GM19239 (cell line): Measurements from ENCODE around the gene DNAH8.
A peak's percentile ranks its signal among the peaks of the same experiment; 100 is the strongest.
"Not testable (repeated sequence)": the region's sequence is repeated elsewhere in the genome, so short reads cannot be mapped to it uniquely, and the experiment has no call there.

Experiments
- DNase-seq: peaks from one replicate; pipeline ENCODE4 v3.0.0; 2011; ENCODE audit warnings: low spot score; ENCODE audit not compliant: insufficient read length
- FAIRE-seq: peaks from 2 replicates; lab custom pipeline; 2011; peaks lifted over from hg19 to GRCh38; lab: Jason Lieb, UNC

Gene DNAH8

DNA sequence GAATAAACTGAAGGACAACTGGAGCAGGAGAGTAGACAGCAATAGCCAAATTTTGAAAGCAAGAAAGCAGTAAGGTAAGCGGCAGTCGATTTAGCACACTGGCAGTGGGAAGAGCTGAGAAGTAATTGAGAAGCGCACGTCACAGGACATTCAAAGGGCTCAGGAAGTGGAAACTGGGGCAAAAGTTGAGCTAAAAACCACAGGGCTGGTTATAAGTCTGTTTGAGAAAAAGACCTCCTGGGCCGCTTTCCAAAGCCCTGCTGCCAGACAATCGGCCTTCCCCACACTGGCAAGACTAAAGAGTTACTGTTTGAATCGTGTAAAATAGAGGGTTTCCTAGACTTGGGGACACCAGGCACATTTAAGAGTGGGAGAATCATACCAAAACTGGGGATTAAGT is 161.4 kb downstream of the DNAH8 start:
- DNase-seq: peak; percentile 4
- FAIRE-seq: no peak

GRCh38 chr6:38877721-38878120 is 162.6 kb downstream of the DNAH8 start:
- FAIRE-seq: no peak
- DNase-seq: no peak

DNA sequence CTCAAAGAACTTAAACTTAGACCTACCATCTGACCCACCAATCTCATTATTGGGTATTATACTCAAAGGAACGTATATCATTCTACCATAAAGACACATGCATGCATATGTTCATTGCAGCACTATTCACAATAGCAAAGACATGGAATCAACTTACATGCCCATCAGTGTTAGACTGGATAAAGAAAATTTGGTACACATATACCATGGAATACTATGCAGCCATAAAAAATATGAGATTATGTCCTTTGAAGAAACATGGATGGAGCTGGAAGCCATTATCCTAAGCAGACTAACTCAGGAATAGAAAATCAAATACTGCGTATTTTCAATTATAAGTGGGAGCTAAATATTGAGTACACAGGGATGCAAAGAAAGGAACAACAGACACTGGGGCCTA is 167.0 kb downstream of the DNAH8 start:
- no peak for FAIRE-seq
- DNase-seq: no peak

DNA sequence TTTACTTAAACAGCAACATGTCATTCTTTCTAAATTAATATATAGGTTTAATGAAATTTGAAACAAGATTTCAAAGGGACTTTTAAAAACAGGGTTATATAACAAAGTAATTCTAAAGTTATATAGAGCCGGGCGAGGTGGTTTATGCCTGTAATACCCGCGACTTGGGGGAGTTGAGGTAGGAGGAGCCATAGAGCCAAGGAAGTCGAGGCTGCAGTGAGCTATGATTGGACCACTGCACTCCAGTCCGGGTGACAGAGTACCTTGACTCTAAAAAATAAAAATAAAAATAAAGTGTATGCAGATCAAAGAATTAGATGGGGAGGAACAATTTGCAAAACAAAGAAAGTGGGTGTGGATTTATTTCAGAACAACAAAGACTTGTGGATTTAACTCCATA is 182.4 kb downstream of the DNAH8 start:
- DNase-seq (no peak), FAIRE-seq (no peak)

GRCh38 chr6:38901802-38902522 is 186.9 kb downstream of the DNAH8 start:
- DNase-seq: no peak
- no peak for FAIRE-seq

GRCh38 chr6:38906582-38906981 is 191.5 kb downstream of the DNAH8 start:
- FAIRE-seq (no peak), DNase-seq (no peak)

GRCh38 chr6:38907264-38907663 is 192.2 kb downstream of the DNAH8 start:
- no peak for FAIRE-seq
- DNase-seq: no peak

DNA sequence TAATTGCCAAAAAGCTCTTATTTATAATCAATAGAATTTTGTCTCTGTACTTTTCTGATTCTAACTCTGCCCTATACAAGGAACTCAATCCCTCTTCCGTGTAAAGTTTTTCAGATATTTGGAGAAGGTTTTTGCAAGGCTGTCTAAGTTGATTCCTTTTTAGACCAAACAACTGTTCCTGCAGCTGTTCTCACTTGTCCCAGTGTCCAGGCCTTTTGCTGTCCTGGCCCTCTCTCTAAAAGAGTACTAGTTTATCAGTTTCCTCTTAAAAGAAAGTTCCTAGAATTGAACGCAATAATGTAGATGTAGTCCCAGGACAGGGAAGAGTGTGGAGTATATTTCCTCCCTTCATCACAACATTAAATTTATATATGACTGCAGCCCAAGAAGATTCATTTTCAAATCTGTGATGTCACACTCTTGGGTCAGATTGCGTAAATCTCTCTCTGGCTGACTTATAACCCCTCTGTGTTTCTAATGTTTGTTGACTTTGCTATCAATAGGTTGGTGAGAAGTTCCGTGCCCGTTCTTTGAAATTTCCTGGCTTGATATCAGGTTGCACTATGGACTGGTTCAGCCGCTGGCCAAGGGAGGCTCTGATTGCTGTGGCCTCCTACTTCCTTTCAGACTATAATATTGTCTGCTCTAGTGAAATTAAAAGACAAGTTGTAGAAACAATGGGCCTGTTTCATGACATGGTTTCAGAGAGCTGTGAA is 194.1 kb downstream of the DNAH8 start:
- no peak for FAIRE-seq
- no peak for DNase-seq

- no peak for FAIRE-seq
- DNase-seq: no peak
Measured at GRCh38 chr6:38910207-38910606, 195.1 kb downstream of the DNAH8 start.

GRCh38 chr6:38912378-38912777 is 197.3 kb downstream of the DNAH8 start:
- no peak for DNase-seq
- no peak for FAIRE-seq

DNA sequence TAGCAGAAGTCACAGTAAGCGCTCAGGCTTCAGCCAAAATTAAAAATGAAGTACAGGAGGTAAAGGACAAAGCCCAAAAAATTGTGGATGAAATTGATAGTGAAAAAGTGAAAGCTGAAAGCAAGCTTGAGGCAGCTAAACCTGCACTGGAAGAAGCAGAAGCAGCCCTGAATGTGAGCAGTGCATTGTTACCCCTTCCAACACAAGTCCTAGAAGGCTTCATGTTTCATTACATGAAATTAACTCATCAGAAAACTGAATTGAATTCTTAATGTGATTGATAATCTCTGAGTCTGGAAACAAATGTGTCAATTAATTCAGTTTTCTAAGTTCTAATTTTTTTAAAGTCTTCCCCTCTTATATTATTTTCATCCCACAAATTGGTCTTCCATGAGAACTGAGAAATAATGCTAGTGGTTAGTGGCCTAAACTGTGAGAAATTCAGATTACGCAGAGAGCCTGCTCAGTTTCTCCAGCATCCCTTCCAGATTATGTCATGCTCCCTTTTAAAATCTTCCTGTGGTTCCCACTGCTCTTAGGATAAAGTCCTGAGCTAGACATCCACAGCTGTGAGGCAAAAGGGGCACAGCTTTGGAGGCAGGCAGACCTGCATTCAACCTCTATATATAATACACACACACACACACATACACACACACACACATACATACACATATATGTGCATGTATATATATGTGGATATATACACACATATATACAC is 200.3 kb downstream of the DNAH8 start:
- DNase-seq: no peak
- no peak for FAIRE-seq

- not testable (repeated sequence) for FAIRE-seq, DNase-seq
Measured at GRCh38 chr6:38921540-38921939, 206.4 kb downstream of the DNAH8 start.

GRCh38 chr6:38924791-38925509 is 209.8 kb downstream of the DNAH8 start:
- DNase-seq (no peak), FAIRE-seq (no peak)

DNA sequence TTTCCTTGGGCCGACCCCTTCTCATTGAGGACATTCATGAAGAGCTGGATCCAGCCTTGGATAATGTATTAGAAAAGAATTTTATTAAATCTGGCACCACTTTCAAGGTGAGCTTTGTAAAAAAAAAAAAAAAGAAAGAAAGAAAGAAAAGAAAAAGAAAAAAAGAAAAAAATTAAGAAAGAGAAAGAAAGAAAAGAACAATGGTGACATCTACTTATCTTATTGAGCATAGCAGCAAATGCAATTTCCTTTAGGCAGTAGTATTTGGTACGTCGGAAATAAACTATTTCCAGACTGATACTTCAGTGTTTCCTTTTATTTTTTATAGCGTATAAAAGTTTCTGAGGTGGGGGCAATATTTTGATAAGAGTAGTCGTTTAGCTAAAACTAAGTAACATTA is 214.4 kb downstream of the DNAH8 start:
- no peak for FAIRE-seq
- no peak for DNase-seq

DNA sequence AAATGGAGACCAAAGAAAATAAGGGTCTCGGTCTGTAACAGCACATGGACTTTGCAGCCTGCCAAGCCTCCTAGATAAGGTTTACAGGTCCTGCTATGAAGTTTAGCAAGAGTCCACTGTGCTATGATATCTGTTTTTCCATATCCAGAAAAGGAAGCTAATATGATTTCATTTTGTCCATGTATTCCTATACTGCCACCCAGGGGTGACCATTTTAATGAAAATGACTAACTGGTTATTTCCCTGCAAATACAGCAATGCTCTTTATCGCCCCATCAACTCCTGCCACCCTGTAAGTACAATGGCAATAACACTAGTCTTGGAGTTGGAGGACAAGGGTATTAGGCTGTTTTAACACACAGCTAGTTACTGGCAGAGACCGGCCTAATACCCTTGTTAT is 218.3 kb downstream of the DNAH8 start:
- no peak for DNase-seq

GRCh38 chr6:38935051-38935450 is 219.9 kb downstream of the DNAH8 start:
- DNase-seq (no peak), FAIRE-seq (no peak)

More for the DNA sequence above, 218.3 kb downstream of the DNAH8 start:
- FAIRE-seq: no peak

GRCh38 chr6:38937839-38938613 is 222.9 kb downstream of the DNAH8 start:
- FAIRE-seq: no peak
- DNase-seq: no peak

DNA sequence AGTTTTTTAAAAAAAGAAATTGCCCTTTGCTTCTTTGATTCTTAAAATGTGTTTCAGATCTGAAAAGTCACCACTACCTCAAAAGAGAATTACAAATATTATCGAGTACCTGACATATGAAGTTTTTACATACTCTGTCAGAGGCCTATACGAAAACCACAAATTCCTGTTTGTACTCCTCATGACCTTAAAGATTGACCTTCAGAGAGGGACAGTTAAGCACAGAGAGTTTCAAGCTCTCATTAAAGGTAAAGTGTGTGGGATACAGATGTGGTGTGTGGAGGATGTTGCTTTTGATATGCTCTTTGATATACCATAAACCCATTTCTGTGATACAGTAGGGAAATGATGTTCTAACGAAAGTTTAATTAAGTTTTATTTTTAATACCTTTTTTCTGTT is 223.6 kb downstream of the DNAH8 start:
- FAIRE-seq (no peak), DNase-seq (no peak)

- FAIRE-seq (no peak), DNase-seq (no peak)
Measured at GRCh38 chr6:38942442-38942841, 227.3 kb downstream of the DNAH8 start.

DNA sequence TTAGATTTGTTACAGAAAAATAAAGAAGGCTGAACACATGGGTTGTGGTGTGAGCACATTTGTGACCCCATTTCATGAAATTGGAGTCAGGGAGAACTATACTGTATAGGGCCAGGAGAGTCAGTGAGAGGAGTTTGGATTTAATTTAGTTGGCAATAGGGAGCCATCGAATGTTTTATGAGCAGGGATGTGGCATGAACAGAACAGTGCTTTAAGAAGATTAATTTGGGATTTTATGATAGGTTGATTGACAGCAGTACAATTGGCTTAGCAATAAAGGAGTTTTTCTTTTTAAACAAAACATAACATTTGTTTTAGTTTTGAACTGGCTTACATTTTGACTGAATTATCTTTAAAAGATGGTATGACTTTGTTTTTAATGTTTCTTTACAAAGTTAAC is 227.9 kb downstream of the DNAH8 start:
- DNase-seq (no peak), FAIRE-seq (no peak)
